HG03025 (cell line): Measurements from ENCODE around the gene BPI.
"Not testable (repeated sequence)": the region's sequence is repeated elsewhere in the genome, so short reads cannot be mapped to it uniquely, and the experiment has no call there.

Experiments
- ATAC-seq: cut with Tn5 transposase; IDR thresholded peaks from one replicate; pipeline ENCODE4 v1.9.1; 2021; ENCODE audit warnings: mild to moderate bottlenecking, moderate library complexity; ENCODE audit not compliant: unreplicated experiment, low FRiP score

The BPI gene

GRCh38 chr20:38277285-38277684 lies 26.7 kb upstream of the BPI start:
- ATAC-seq, result no peak

- ATAC-seq, result no peak
These were observed 26.3 kb upstream of the BPI start for GRCh38 chr20:38277691-38278090.

GRCh38 chr20:38278131-38278530 lies 25.8 kb upstream of the BPI start:
- no peak for ATAC-seq

GRCh38 chr20:38278763-38279162 lies 25.2 kb upstream of the BPI start:
- ATAC-seq, result no peak

- ATAC-seq, result not testable (repeated sequence)
These were observed 22.6 kb upstream of the BPI start for GRCh38 chr20:38281176-38281915.

GRCh38 chr20:38283236-38283635 lies 20.7 kb upstream of the BPI start:
- no peak for ATAC-seq

GRCh38 chr20:38284066-38284650 lies 19.8 kb upstream of the BPI start:
- ATAC-seq, result not testable (repeated sequence)

GRCh38 chr20:38284893-38285444 lies 19.0 kb upstream of the BPI start:
- no peak for ATAC-seq

GRCh38 chr20:38286586-38287531 lies 17.1 kb upstream of the BPI start:
- no peak for ATAC-seq

- ATAC-seq, result no peak
These were observed 12.8 kb upstream of the BPI start for GRCh38 chr20:38290829-38291814.

- no peak for ATAC-seq
These were observed 12.0 kb upstream of the BPI start for GRCh38 chr20:38291966-38292365.

- no peak for ATAC-seq
These were observed 10.4 kb upstream of the BPI start for GRCh38 chr20:38293491-38294065.

GRCh38 chr20:38294076-38294591 lies 9.8 kb upstream of the BPI start:
- ATAC-seq, result no peak

GRCh38 chr20:38295811-38296210 lies 8.1 kb upstream of the BPI start:
- no peak for ATAC-seq

- ATAC-seq, result no peak
These were observed 7.5 kb upstream of the BPI start for GRCh38 chr20:38296433-38296832.

GRCh38 chr20:38297916-38298674 lies 5.9 kb upstream of the BPI start:
- no peak for ATAC-seq

GRCh38 chr20:38298768-38299288 lies 5.1 kb upstream of the BPI start:
- no peak for ATAC-seq

GRCh38 chr20:38299963-38300362 lies 4.0 kb upstream of the BPI start:
- no peak for ATAC-seq
